ENCODE measurements around the gene FREY1.

GRCh38 chr11:45889555-45889954 is 17.5 kb downstream of the FREY1 start:
- TF ChIP-seq CTCF (IDR thresholded peaks at IDR 0.05 in 2 of 3, conservative IDR thresholded peaks at IDR 0.05 in 1 of 3; ENCODE audit: insufficient read depth in 2 of 3, low read depth in 1 of 3, low read length in 3 of 3) (no peak), EZH2 (IDR thresholded peaks at IDR 0.05; ENCODE audit: borderline replicate concordance, low read depth, low read length) (no peak), ZNF23 (CRISPR knock-in tag; IDR thresholded peaks at IDR 0.05) (no peak), HNRNPH1 (optimal IDR thresholded peaks at IDR 0.05; ENCODE audit: low read depth, low read length) (no peak), ZBTB2 (IDR thresholded peaks at IDR 0.05) (no peak), ATF6 (CRISPR knock-in tag; IDR thresholded peaks at IDR 0.05) (no peak), RAD21 (CRISPR knock-in tag; conservative IDR thresholded peaks at IDR 0.05 in 1 of 2, IDR thresholded peaks at IDR 0.05 in 1 of 2) (no peak), MYC (IDR thresholded peaks at IDR 0.05; ENCODE audit: low read depth, low read length) (no peak), MYC (CRISPR knock-in tag; IDR thresholded peaks at IDR 0.05; ENCODE audit: borderline replicate concordance, low read depth) (no peak), MAFK (IDR thresholded peaks at IDR 0.05; ENCODE audit: low read length) (no peak), ZNF696 (CRISPR knock-in tag; conservative IDR thresholded peaks at IDR 0.05) (no peak), CBX5 (IDR thresholded peaks at IDR 0.05; ENCODE audit: borderline replicate concordance, low read depth) (no peak), FOXK2 (conservative IDR thresholded peaks at IDR 0.05 in 1 of 2, IDR thresholded peaks at IDR 0.05 in 1 of 2; ENCODE audit: low read depth in 2 of 2) (no peak)

Data from K562 (cell line).